ENCODE results near the gene PLPPR1.

Gene PLPPR1

GRCh38 chr9:101028346-101029314 is at the start of gene PLPPR1:
Gene PLPPR1, plus strand, starts transcription at chr9:101028727.
- no peak for DNase-seq (ENCODE audit: extremely low read depth in 1 of 2, low read depth in 1 of 2)

GRCh38 chr9:100989731-100990130 is 38.8 kb upstream of the PLPPR1 start:
- no peak for DNase-seq (ENCODE audit: extremely low read depth in 1 of 2, low read depth in 1 of 2)

GRCh38 chr9:100990605-100991381 is 37.7 kb upstream of the PLPPR1 start:
- DNase-seq (ENCODE audit: extremely low read depth in 1 of 2, low read depth in 1 of 2): no peak

GRCh38 chr9:100992632-100993031 is 35.9 kb upstream of the PLPPR1 start:
- DNase-seq (ENCODE audit: extremely low read depth in 1 of 2, low read depth in 1 of 2): no peak

GRCh38 chr9:100999906-101000544 is 28.5 kb upstream of the PLPPR1 start:
- DNase-seq (ENCODE audit: extremely low read depth in 1 of 2, low read depth in 1 of 2): no peak

GRCh38 chr9:101005246-101005645 is 23.3 kb upstream of the PLPPR1 start:
- no peak for DNase-seq (ENCODE audit: extremely low read depth in 1 of 2, low read depth in 1 of 2)

- DNase-seq (ENCODE audit: extremely low read depth in 1 of 2, low read depth in 1 of 2): no peak
Measured at GRCh38 chr9:101014566-101014965, 14.0 kb upstream of the PLPPR1 start.

- no peak for DNase-seq (ENCODE audit: extremely low read depth in 1 of 2, low read depth in 1 of 2)
Measured at GRCh38 chr9:101018467-101018866, 10.1 kb upstream of the PLPPR1 start.

GRCh38 chr9:101022704-101023103 is 5.8 kb upstream of the PLPPR1 start:
- DNase-seq (ENCODE audit: extremely low read depth in 1 of 2, low read depth in 1 of 2): no peak

- DNase-seq (ENCODE audit: extremely low read depth in 1 of 2, low read depth in 1 of 2): no peak
Measured at GRCh38 chr9:101025940-101026339, 2.6 kb upstream of the PLPPR1 start.

GRCh38 chr9:101026824-101027223 is 1.7 kb upstream of the PLPPR1 start:
- DNase-seq (ENCODE audit: extremely low read depth in 1 of 2, low read depth in 1 of 2): no peak

GRCh38 chr9:101027236-101027635 is 1.3 kb upstream of the PLPPR1 start:
- no peak for DNase-seq (ENCODE audit: extremely low read depth in 1 of 2, low read depth in 1 of 2)

- no peak for DNase-seq (ENCODE audit: extremely low read depth in 1 of 2, low read depth in 1 of 2)
Measured at GRCh38 chr9:101027733-101028345, 688 bp upstream of the PLPPR1 start.

- DNase-seq (ENCODE audit: extremely low read depth in 1 of 2, low read depth in 1 of 2): no peak
Measured at GRCh38 chr9:101029315-101030085, 973 bp downstream of the PLPPR1 start.

- DNase-seq (ENCODE audit: extremely low read depth in 1 of 2, low read depth in 1 of 2): no peak
Measured at GRCh38 chr9:101030086-101030391, 1.5 kb downstream of the PLPPR1 start.

GRCh38 chr9:101032426-101032825 is 3.9 kb downstream of the PLPPR1 start:
- DNase-seq (ENCODE audit: extremely low read depth in 1 of 2, low read depth in 1 of 2): no peak

- DNase-seq (ENCODE audit: extremely low read depth in 1 of 2, low read depth in 1 of 2): no peak
Measured at GRCh38 chr9:101034222-101034621, 5.7 kb downstream of the PLPPR1 start.

- DNase-seq (ENCODE audit: extremely low read depth in 1 of 2, low read depth in 1 of 2): no peak
Measured at GRCh38 chr9:101035098-101035497, 6.6 kb downstream of the PLPPR1 start.

- no peak for DNase-seq (ENCODE audit: extremely low read depth in 1 of 2, low read depth in 1 of 2)
Measured at GRCh38 chr9:101037430-101037829, 8.9 kb downstream of the PLPPR1 start.

- DNase-seq (ENCODE audit: extremely low read depth in 1 of 2, low read depth in 1 of 2): no peak
Measured at GRCh38 chr9:101038488-101038887, 10.0 kb downstream of the PLPPR1 start.
